Right atrium auricular region (tissue), 2 donors: ENCODE measurements around the gene SLC4A11. TPM values are rescaled to one million over a fixed set of nuclear protein-coding genes. Genes with fewer than 3 reads are reported as not detected.

ENCODE experiments used
- DNase-seq: peaks from one replicate; pipeline ENCODE4 v3.0.0-alpha.2; 2019; ENCODE audit warnings: low spot score
- H3K27ac ChIP-seq, 2 donors: fragments of 200-600 bp; sonication (generic); 1 replicate in 1 of 2; 2 replicates in 1 of 2; pipeline ENCODE4 v1.5.1; 2016 to 2019
- H3K27me3 ChIP-seq, 2 donors: fragments of 200-600 bp; sonication (generic); one replicate each; pipeline versions ENCODE4 v1.5.1 to v1.6.0; 2017 to 2019
- H3K36me3 ChIP-seq: fragments of 200-600 bp; sonication (generic); one replicate; pipeline ENCODE4 v1.5.1; 2016
- H3K4me1 ChIP-seq, 2 donors: fragments of 200-600 bp; sonication (generic); one replicate each; pipeline versions ENCODE4 v1.5.1 to v1.6.0; 2017 to 2019
- H3K4me3 ChIP-seq, 2 donors: fragments of 200-600 bp; sonication (generic); 1 replicate in 1 of 2; 2 replicates in 1 of 2; pipeline ENCODE4 v1.5.1; 2017 to 2019; ENCODE audit warnings: mild to moderate bottlenecking in 1 of 2, moderate library complexity in 1 of 2
- H3K9me3 ChIP-seq, 2 donors: fragments of 200-600 bp; sonication (generic); one replicate each; pipeline ENCODE4 v1.5.1; 2019
- CTCF ChIP-seq, 2 donors: fragments of 200-600 bp; sonication (generic); IDR thresholded peaks; one replicate each; pipeline ENCODE4 v1.5.1; 2019; ENCODE audit warnings: antibody characterized with exemption in 2 of 2
- total RNA-seq, 2 donors: library from RNA; depleted of rRNA; stranded (reverse); fragments of >200 nt; gene quantifications; one replicate each; pipeline ENCODE4 v1.1.0, GENCODE V29; 2016

SLC4A11 gene
- total RNA-seq, 2 donors from 2014 or later = 0.16 TPM; not detected in 1

- Histone ChIP-seq H3K36me3 (peaks cover 18% of the 10 kb centered on the region), H3K4me1 (no peaks in the 10 kb centered on the region), H3K27me3 (no peaks in the 10 kb centered on the region), H3K4me3 (no peak overlapping the region), H3K9me3 (no peaks in the 10 kb centered on the region), H3K27ac (no peak overlapping the region)
- no peak for TF ChIP-seq CTCF (IDR thresholded peaks at IDR 0.05)
- DNase-seq = no peak
Observed at GRCh38 chr20:3224681-3225421, 14.1 kb downstream of the SLC4A11 start.

- H3K36me3 ChIP-seq = peaks cover 18% of the 10 kb centered on the region
- no peak for DNase-seq
- no peaks in the 10 kb centered on the region for H3K9me3 ChIP-seq
- H3K4me1 ChIP-seq = no peaks in the 10 kb centered on the region
- no peak overlapping the region for H3K4me3 ChIP-seq
- TF ChIP-seq CTCF (IDR thresholded peaks at IDR 0.05) = no peak
- H3K27me3 ChIP-seq = no peaks in the 10 kb centered on the region
- no peak overlapping the region for H3K27ac ChIP-seq
Observed at GRCh38 chr20:3223994-3224680, 14.9 kb downstream of the SLC4A11 start.

GRCh38 chr20:3223651-3223993 is 15.4 kb downstream of the SLC4A11 start:
- peaks cover 18% of the 10 kb centered on the region for H3K36me3 ChIP-seq
- H3K27ac ChIP-seq = no peak overlapping the region
- peaks cover 0 to 2% of the 10 kb centered on the region in 2 donors for H3K4me1 ChIP-seq
- no peak for DNase-seq
- no peaks in the 10 kb centered on the region for H3K27me3 ChIP-seq
- no peak overlapping the region for H3K4me3 ChIP-seq
- H3K9me3 ChIP-seq = no peaks in the 10 kb centered on the region
- no peak for TF ChIP-seq CTCF (IDR thresholded peaks at IDR 0.05)

GRCh38 chr20:3222635-3223600 is 16.1 kb downstream of the SLC4A11 start:
- no peak for TF ChIP-seq CTCF (IDR thresholded peaks at IDR 0.05)
- Histone ChIP-seq H3K4me3 (no peak overlapping the region), H3K27ac (no peak overlapping the region), H3K27me3 (no peaks in the 10 kb centered on the region), H3K4me1 (peaks cover 0 to 8% of the 10 kb centered on the region in 2 donors), H3K36me3 (peaks cover 18% of the 10 kb centered on the region), H3K9me3 (no peaks in the 10 kb centered on the region)
- DNase-seq = no peak

- TF ChIP-seq CTCF (IDR thresholded peaks at IDR 0.05) = no peak
- H3K36me3 ChIP-seq = peaks cover 18% of the 10 kb centered on the region
- H3K27me3 ChIP-seq = no peaks in the 10 kb centered on the region
- H3K4me3 ChIP-seq = no peak overlapping the region
- no peak overlapping the region for H3K27ac ChIP-seq
- no peaks in the 10 kb centered on the region for H3K9me3 ChIP-seq
- no peak for DNase-seq
- peaks cover 0 to 8% of the 10 kb centered on the region in 2 donors for H3K4me1 ChIP-seq
Observed at GRCh38 chr20:3221398-3222226, 17.4 kb downstream of the SLC4A11 start.
